HG03060 (cell line): ENCODE results near the gene CIB4.
"Not testable (repeated sequence)": the region's sequence is repeated elsewhere in the genome, so short reads cannot be mapped to it uniquely, and the experiment has no call there.

ENCODE experiments used
- ATAC-seq: cut with Tn5 transposase; IDR thresholded peaks from one replicate; pipeline ENCODE4 v1.9.1; 2021; ENCODE audit warnings: low read depth, moderate number of reproducible peaks; ENCODE audit not compliant: unreplicated experiment

CIB4 gene

GRCh38 chr2:26574066-26574899 is 66.9 kb downstream of the CIB4 start:
- no peak for ATAC-seq

GRCh38 chr2:26573241-26573925 is 67.8 kb downstream of the CIB4 start:
- ATAC-seq = no peak

GRCh38 chr2:26572591-26572990 is 68.6 kb downstream of the CIB4 start:
- ATAC-seq = no peak

- ATAC-seq = no peak
Observed at GRCh38 chr2:26571316-26571715, 69.8 kb downstream of the CIB4 start.

- ATAC-seq = no peak
Observed at GRCh38 chr2:26570083-26570430, 71.1 kb downstream of the CIB4 start.

- no peak for ATAC-seq
Observed at GRCh38 chr2:26569216-26570082, 71.7 kb downstream of the CIB4 start.

- ATAC-seq = no peak
Observed at GRCh38 chr2:26568076-26568890, 72.9 kb downstream of the CIB4 start.

- no peak for ATAC-seq
Observed at GRCh38 chr2:26567534-26567933, 73.6 kb downstream of the CIB4 start.

- ATAC-seq = not testable (repeated sequence)
Observed at GRCh38 chr2:26566731-26567130, 74.4 kb downstream of the CIB4 start.

- ATAC-seq = no peak
Observed at GRCh38 chr2:26566081-26566375, 75.1 kb downstream of the CIB4 start.

GRCh38 chr2:26564121-26564644 is 77.0 kb downstream of the CIB4 start:
- no peak for ATAC-seq

- no peak for ATAC-seq
Observed at GRCh38 chr2:26563686-26564085, 77.5 kb downstream of the CIB4 start.

GRCh38 chr2:26562811-26563645 is 78.1 kb downstream of the CIB4 start:
- no peak for ATAC-seq

GRCh38 chr2:26561918-26562810 is 79.0 kb downstream of the CIB4 start:
- no peak for ATAC-seq

GRCh38 chr2:26561376-26561775 is 79.8 kb downstream of the CIB4 start:
- no peak for ATAC-seq

GRCh38 chr2:26560892-26561291 is 80.3 kb downstream of the CIB4 start:
- no peak for ATAC-seq

GRCh38 chr2:26559556-26559955 is 81.6 kb downstream of the CIB4 start:
- no peak for ATAC-seq

GRCh38 chr2:26559044-26559405 is 82.1 kb downstream of the CIB4 start:
- no peak for ATAC-seq
